Stimulated activated CD8-positive, alpha-beta memory T cell treated with anti-CD3 and anti-CD28 coated beads, Interleukin-7, amount 100 ng/mL, for 48 hours (primary cell): ENCODE measurements around the gene MDK.

ENCODE experiments used
- DNase-seq, 2 donors: peaks; one replicate each; pipeline ENCODE4 v3.0.0-alpha.2; 2020; ENCODE audit warnings: low read depth in 1 of 2; ENCODE audit errors: extremely low read depth in 1 of 2

MDK gene

GRCh38 chr11:46347637-46348311 is 33.7 kb upstream of the MDK start:
- DNase-seq: no peak

- DNase-seq: no peak
Measured at GRCh38 chr11:46348566-46349401, 32.7 kb upstream of the MDK start.

- no peak for DNase-seq
Measured at GRCh38 chr11:46350695-46351094, 30.8 kb upstream of the MDK start.

GRCh38 chr11:46351148-46351547 is 30.3 kb upstream of the MDK start:
- DNase-seq: no peak

GRCh38 chr11:46351606-46352005 is 29.9 kb upstream of the MDK start:
- DNase-seq: no peak

GRCh38 chr11:46352063-46352841 is 29.2 kb upstream of the MDK start:
- DNase-seq: peak in 1 of 2 donors; percentile 60

GRCh38 chr11:46353698-46354097 is 27.8 kb upstream of the MDK start:
- peak in 1 of 2 donors; percentile 57 for DNase-seq

GRCh38 chr11:46356924-46357482 is 24.5 kb upstream of the MDK start:
- no peak for DNase-seq

- DNase-seq: no peak
Measured at GRCh38 chr11:46357483-46357936, 24.0 kb upstream of the MDK start.

- no peak for DNase-seq
Measured at GRCh38 chr11:46359953-46360352, 21.5 kb upstream of the MDK start.

GRCh38 chr11:46360878-46361277 is 20.6 kb upstream of the MDK start:
- no peak for DNase-seq

- no peak for DNase-seq
Measured at GRCh38 chr11:46361283-46362155, 19.9 kb upstream of the MDK start.

- no peak for DNase-seq
Measured at GRCh38 chr11:46362156-46363030, 19.1 kb upstream of the MDK start.

- no peak for DNase-seq
Measured at GRCh38 chr11:46363031-46363407, 18.4 kb upstream of the MDK start.

- no peak for DNase-seq
Measured at GRCh38 chr11:46363455-46364005, 17.9 kb upstream of the MDK start.

- DNase-seq: no peak
Measured at GRCh38 chr11:46364056-46364455, 17.4 kb upstream of the MDK start.

- DNase-seq: no peak
Measured at GRCh38 chr11:46364791-46365190, 16.7 kb upstream of the MDK start.

GRCh38 chr11:46366260-46366659 is 15.2 kb upstream of the MDK start:
- no peak for DNase-seq

- no peak for DNase-seq
Measured at GRCh38 chr11:46366661-46367161, 14.8 kb upstream of the MDK start.
